OCI-LY1 (cell line): ENCODE results near the gene C13orf46.
"Not testable (repeated sequence)": the region's sequence is repeated elsewhere in the genome, so short reads cannot be mapped to it uniquely, and the experiment has no call there.

Experiments
- H2AFZ ChIP-seq: fragments of 200-600 bp; sonication (generic), shearing (Covaris generic); 2 replicates; pipeline ENCODE4 v1.6.0; 2014; ENCODE audit warnings: antibody characterized with exemption, mild to moderate bottlenecking, low read length
- H3F3A ChIP-seq: fragments of 200-600 bp; sonication (generic), shearing (Covaris generic); 2 replicates; pipeline ENCODE4 v1.6.0; 2014; ENCODE audit warnings: mild to moderate bottlenecking, antibody characterized with exemption, low read length, moderate library complexity; ENCODE audit not compliant: insufficient read depth
- H3K27ac ChIP-seq: fragments of 200-600 bp; sonication (generic); 2 replicates; pipeline ENCODE4 v1.5.1; 2014; ENCODE audit warnings: low read length, mixed run types, mild to moderate bottlenecking, low read depth; ENCODE audit not compliant: poor library complexity, severe bottlenecking
- H3K27me3 ChIP-seq: fragments of 200-600 bp; sonication (generic); 2 replicates; pipeline ENCODE4 v1.6.0; 2014; ENCODE audit warnings: antibody characterized with exemption, mild to moderate bottlenecking, low read length, moderate library complexity; ENCODE audit not compliant: insufficient read depth
- H3K36me3 ChIP-seq: fragments of 200-600 bp; sonication (generic); 2 replicates; pipeline ENCODE4 v1.6.1; 2014; ENCODE audit warnings: mild to moderate bottlenecking, antibody characterized with exemption, low read length, moderate library complexity, mixed read lengths; ENCODE audit not compliant: insufficient read depth
- H3K4me1 ChIP-seq: fragments of 200-600 bp; sonication (generic); 2 replicates; pipeline ENCODE4 v1.5.1; 2014; ENCODE audit warnings: mild to moderate bottlenecking, low read length, moderate library complexity; ENCODE audit not compliant: insufficient read depth, severe bottlenecking
- H3K4me2 ChIP-seq: fragments of 200-600 bp; sonication (generic), shearing (Covaris generic); 2 replicates; pipeline ENCODE4 v1.6.1; 2014; ENCODE audit warnings: low read length
- H3K4me3 ChIP-seq: fragments of 200-600 bp; sonication (generic); 2 replicates; pipeline ENCODE4 v1.5.1; 2014; ENCODE audit warnings: low read length, low read depth, mild to moderate bottlenecking, mixed read lengths; ENCODE audit not compliant: poor library complexity, severe bottlenecking
- H3K79me2 ChIP-seq: fragments of 200-600 bp; shearing (Covaris generic); 2 replicates; pipeline ENCODE4 v1.6.1; 2016; ENCODE audit warnings: mixed run types, low read length, mixed read lengths; ENCODE audit not compliant: insufficient read depth
- H3K9ac ChIP-seq: fragments of 200-600 bp; sonication (generic), shearing (Covaris generic); 2 replicates; pipeline ENCODE4 v1.6.1; 2014; ENCODE audit warnings: mild to moderate bottlenecking, low read length, mixed read lengths
- H3K9me2 ChIP-seq: fragments of 200-600 bp; sonication (generic), shearing (Covaris generic); 2 replicates; pipeline ENCODE4 v1.6.1; 2014; ENCODE audit warnings: low read depth, mild to moderate bottlenecking, low read length, mixed read lengths
- H3K9me3 ChIP-seq: fragments of 200-600 bp; shearing (Covaris generic); 2 replicates; pipeline ENCODE4 v1.6.1; 2014; ENCODE audit warnings: low read length, mixed read lengths
- H4K20me1 ChIP-seq: fragments of 200-600 bp; sonication (generic), shearing (Covaris generic); 2 replicates; pipeline ENCODE4 v1.6.0; 2016; ENCODE audit warnings: mild to moderate bottlenecking, low read length; ENCODE audit not compliant: insufficient read depth
- EZH2 ChIP-seq: fragments of 200-600 bp; sonication (generic), shearing (Covaris generic); IDR thresholded peaks from 2 replicates; pipeline ENCODE4 v1.8.0; 2017; ENCODE audit warnings: borderline replicate concordance, mixed run types, mild to moderate bottlenecking, antibody characterized with exemption, low read length, moderate library complexity, mixed read lengths
- TF ChIP-seq, protein P1 (sequence below): fragments of 200-600 bp; sonication (generic), shearing (Covaris generic); IDR thresholded peaks from 2 replicates; pipeline ENCODE4 v1.5.1; 2017; ENCODE audit warnings: mild to moderate bottlenecking, antibody characterized with exemption, low read length, moderate library complexity, mixed read lengths

C13orf46 gene

DNA sequence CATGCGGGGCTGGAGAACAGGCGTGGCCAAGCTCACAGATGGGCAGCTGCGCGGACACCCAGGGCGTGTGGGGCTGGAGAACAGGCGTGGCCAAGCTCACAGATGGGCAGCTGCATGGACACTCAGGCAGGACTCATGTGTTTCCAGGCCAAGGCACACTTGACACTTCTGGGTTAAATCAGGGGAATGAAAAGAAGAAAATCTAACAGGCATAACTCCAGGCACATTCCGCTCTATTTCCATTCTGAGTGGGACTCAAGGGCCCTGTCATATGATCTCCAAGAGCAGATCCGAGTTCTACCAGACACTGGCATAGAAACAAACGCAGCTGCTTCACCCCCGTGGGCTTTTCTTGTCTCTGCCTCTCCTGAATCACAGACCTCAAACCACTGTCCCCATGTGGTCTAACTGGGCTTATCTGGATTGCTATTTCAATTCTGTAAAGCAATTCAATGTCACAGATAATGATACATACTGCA, 17.4 kb upstream of the C13orf46 start:
- H3K9me3 ChIP-seq, result no peaks in the 10 kb centered on the region
- no peak for TF ChIP-seq EZH2
- TF ChIP-seq, protein P1, sequence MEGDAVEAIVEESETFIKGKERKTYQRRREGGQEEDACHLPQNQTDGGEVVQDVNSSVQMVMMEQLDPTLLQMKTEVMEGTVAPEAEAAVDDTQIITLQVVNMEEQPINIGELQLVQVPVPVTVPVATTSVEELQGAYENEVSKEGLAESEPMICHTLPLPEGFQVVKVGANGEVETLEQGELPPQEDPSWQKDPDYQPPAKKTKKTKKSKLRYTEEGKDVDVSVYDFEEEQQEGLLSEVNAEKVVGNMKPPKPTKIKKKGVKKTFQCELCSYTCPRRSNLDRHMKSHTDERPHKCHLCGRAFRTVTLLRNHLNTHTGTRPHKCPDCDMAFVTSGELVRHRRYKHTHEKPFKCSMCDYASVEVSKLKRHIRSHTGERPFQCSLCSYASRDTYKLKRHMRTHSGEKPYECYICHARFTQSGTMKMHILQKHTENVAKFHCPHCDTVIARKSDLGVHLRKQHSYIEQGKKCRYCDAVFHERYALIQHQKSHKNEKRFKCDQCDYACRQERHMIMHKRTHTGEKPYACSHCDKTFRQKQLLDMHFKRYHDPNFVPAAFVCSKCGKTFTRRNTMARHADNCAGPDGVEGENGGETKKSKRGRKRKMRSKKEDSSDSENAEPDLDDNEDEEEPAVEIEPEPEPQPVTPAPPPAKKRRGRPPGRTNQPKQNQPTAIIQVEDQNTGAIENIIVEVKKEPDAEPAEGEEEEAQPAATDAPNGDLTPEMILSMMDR, result no peak
- H3K4me1 ChIP-seq, result peaks cover 5% of the 10 kb centered on the region
- H3K27me3 ChIP-seq, result no peaks in the 10 kb centered on the region
- H3K79me2 ChIP-seq, result no peaks in the 10 kb centered on the region
- no peak overlapping the region for H3K27ac ChIP-seq
- H2AFZ ChIP-seq, result no peak overlapping the region
- H3K9ac ChIP-seq, result no peak overlapping the region
- H3K9me2 ChIP-seq, result no peaks in the 10 kb centered on the region
- H3K4me2 ChIP-seq, result no peak overlapping the region
- H3F3A ChIP-seq, result no peaks in the 10 kb centered on the region
- no peak overlapping the region for H3K4me3 ChIP-seq
- H3K36me3 ChIP-seq, result peaks cover 64% of the 10 kb centered on the region
- no peaks in the 10 kb centered on the region for H4K20me1 ChIP-seq

DNA sequence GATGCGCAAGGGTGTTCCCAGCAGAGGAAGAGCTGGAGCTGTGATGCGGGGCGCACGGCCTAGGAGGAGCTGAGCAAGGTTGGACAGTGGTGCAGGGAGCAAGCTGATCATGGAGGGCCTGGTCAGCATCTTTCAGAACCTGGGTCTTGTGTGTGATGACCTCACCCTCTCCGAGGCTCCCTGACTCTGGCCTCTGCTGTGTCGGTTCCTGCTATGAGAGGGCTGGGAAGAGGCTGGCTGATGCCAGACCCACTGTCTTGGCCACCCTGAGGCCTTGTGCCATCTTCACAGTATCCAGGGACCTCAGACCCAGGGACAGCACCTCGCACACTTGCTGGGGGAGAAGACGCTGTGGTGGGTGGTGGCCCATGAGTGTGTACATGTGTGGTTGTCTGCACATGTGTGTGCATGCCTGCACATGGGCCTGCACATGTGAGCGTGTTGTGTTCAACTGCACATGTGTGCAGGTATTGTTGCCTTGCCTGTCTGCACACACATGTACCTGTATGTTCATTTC, 16.5 kb upstream of the C13orf46 start:
- Histone ChIP-seq H3K9ac (no peak overlapping the region), H3K36me3 (peaks cover 60% of the 10 kb centered on the region), H3K27me3 (no peaks in the 10 kb centered on the region), H3K79me2 (no peaks in the 10 kb centered on the region), H3F3A (no peaks in the 10 kb centered on the region), H3K4me2 (no peak overlapping the region), H3K27ac (no peak overlapping the region), H3K4me1 (peaks cover 5% of the 10 kb centered on the region), H3K4me3 (no peak overlapping the region), H3K9me2 (no peaks in the 10 kb centered on the region), H4K20me1 (no peaks in the 10 kb centered on the region), H2AFZ (no peak overlapping the region), H3K9me3 (no peaks in the 10 kb centered on the region)
- TF ChIP-seq, protein P1, result no peak
- TF ChIP-seq EZH2, result no peak

DNA sequence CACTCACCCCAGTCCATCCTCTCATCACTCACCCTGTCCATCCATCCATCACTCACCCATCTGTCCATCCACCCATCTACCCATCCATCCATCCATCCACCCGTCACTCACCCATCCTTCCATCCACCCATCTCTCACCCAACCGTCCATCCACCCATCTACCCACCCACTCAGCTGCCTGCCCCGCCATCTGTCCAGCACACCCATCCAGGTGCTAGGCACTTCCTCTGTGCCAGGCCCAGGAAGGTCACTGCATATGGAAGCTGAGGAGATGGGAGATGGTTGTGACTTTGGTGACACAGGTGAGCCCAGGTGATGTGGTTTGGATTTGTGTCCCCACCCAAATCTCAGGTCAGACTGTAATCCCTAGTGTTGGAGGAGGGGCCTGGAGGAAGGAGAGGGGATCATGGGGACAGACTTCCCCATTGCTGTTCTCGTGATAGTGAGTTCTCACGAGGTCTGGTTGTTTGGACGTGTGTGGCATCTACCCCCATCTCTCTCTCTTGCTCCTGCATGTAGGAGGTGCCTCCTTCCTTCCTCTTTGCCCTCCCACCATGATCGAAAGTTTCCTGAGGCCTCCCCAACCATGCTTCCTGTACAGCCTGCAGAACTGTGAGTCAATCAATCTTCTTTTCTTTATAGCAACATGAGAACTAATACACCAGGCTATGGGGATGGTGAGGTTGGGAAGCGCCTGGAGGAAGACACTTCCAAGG, 15.9 kb upstream of the C13orf46 start:
- no peak overlapping the region for H3K4me3 ChIP-seq
- peaks cover 5% of the 10 kb centered on the region for H3K4me1 ChIP-seq
- H3F3A ChIP-seq, result no peaks in the 10 kb centered on the region
- H3K9ac ChIP-seq, result no peak overlapping the region
- no peaks in the 10 kb centered on the region for H3K9me2 ChIP-seq
- H3K79me2 ChIP-seq, result no peaks in the 10 kb centered on the region
- H3K27ac ChIP-seq, result no peak overlapping the region
- no peaks in the 10 kb centered on the region for H3K27me3 ChIP-seq
- TF ChIP-seq EZH2, result no peak
- TF ChIP-seq, protein P1, result no peak
- H3K4me2 ChIP-seq, result no peak overlapping the region
- H3K36me3 ChIP-seq, result peaks cover 53% of the 10 kb centered on the region
- H2AFZ ChIP-seq, result no peak overlapping the region
- H3K9me3 ChIP-seq, result no peaks in the 10 kb centered on the region
- H4K20me1 ChIP-seq, result no peaks in the 10 kb centered on the region

DNA sequence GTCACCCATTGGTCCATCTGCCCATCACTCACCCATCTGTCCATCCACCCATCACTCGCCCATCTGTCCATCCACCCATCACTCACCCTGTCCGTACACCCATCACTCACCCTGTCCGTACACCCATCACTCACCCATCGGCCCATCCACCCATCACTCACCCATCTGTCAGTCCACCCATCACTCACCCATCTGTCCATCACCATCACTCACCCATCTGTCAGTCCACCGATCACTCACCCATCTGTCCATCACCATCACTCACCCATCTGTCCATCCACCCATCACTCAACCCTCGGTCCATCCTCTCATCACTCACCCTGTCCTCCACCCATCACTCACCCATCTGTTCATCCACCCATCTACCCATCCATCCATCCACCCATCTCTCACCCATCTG, 15.0 kb upstream of the C13orf46 start:
- not testable (repeated sequence) for H4K20me1 ChIP-seq, H3K9me3 ChIP-seq, H3K4me3 ChIP-seq, H3K4me2 ChIP-seq, H3K27me3 ChIP-seq, H2AFZ ChIP-seq, H3F3A ChIP-seq, H3K4me1 ChIP-seq, H3K9me2 ChIP-seq, H3K27ac ChIP-seq, H3K9ac ChIP-seq, H3K79me2 ChIP-seq
- peaks cover 44% of the 10 kb centered on the region for H3K36me3 ChIP-seq
